GM12874 (cell line): ENCODE measurements around the gene PLPP6.
A peak's percentile ranks its signal among the peaks of the same experiment; 100 is the strongest.

ENCODE experiments used
- CTCF ChIP-seq: IDR thresholded peaks from 2 replicates; pipeline ENCODE4 v1.5.1; 2011; ENCODE audit warnings: low read depth, mild to moderate bottlenecking, control low read depth, low read length, moderate library complexity; ENCODE audit not compliant: insufficient read depth

The PLPP6 gene

GRCh38 chr9:4662108-4662988 is at the start of gene PLPP6:
TSS of gene PLPP6 (plus strand) at chr9:4662294. CDS start at chr9:4662376, 82 bp downstream.
- TF ChIP-seq CTCF: peak; percentile 58

GRCh38 chr9:4614627-4615026 is 47.5 kb upstream of the PLPP6 start:
- TF ChIP-seq CTCF: no peak

- no peak for TF ChIP-seq CTCF
Observed at GRCh38 chr9:4615251-4615650, 46.8 kb upstream of the PLPP6 start.

GRCh38 chr9:4615778-4616177 is 46.3 kb upstream of the PLPP6 start:
- no peak for TF ChIP-seq CTCF

- TF ChIP-seq CTCF: no peak
Observed at GRCh38 chr9:4617752-4618151, 44.3 kb upstream of the PLPP6 start.

GRCh38 chr9:4618700-4619099 is 43.4 kb upstream of the PLPP6 start:
- TF ChIP-seq CTCF: no peak

- no peak for TF ChIP-seq CTCF
Observed at GRCh38 chr9:4620057-4620765, 41.9 kb upstream of the PLPP6 start.
